Germinal center (tissue), 1 donor: ENCODE measurements around the gene RWDD4.

ENCODE experiments used
- DNase-seq: peaks from one replicate; pipeline ENCODE4 v3.0.0; 2012; ENCODE audit warnings: mixed read lengths, low spot score

The RWDD4 gene

DNA sequence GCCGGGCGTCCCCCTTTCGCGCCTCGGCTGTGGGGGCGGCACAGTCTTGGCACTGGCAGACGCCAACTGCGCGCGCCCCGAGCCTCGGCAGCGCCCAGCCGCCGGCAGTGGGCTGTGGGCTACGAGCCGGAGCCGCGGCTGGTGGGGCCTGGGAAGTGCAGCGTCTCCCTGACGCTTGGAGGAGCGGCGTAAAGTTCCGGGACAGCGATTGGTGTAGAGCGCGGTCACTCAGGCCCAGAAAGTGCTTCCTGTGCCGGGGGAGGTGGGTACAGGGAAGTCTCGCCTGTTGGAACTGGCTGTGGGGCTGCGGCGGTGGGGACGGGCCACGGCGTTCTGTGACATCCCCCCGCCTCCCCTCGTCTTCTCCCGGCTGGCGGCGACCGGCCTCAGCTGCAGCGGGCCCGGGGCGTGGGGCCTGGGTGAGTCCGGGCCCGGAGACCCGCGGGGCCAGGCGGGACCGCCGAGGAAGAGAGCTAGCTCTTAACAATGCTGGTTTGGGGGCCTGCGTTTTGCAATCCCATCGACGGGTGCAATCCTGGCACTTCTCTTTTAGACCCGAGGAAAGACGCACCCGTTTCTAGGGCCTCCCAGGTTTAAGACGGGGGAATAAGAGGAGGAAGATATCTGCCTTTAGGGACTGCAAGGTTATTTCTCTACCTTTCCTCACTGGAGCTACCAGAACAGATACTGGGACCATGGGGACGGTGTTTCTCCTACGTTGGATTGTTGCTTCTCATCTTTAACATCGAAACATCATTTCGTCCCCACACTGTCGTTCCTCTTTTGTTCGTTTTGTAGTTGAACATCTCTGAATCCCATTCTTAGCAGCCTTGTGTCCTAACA is at the start of gene RWDD4, which contains the start of gene TRAPPC11:
RWDD4 (minus strand) TSS at position 157 of the 843 bp plus-strand sequence. CDS start 233 bp downstream, outside the sequence.
TRAPPC11 (plus strand) TSS at position 265 of the 843 bp plus-strand sequence. CDS start 4,575 bp downstream, outside the sequence.
- peak; percentile 98 for DNase-seq

DNA sequence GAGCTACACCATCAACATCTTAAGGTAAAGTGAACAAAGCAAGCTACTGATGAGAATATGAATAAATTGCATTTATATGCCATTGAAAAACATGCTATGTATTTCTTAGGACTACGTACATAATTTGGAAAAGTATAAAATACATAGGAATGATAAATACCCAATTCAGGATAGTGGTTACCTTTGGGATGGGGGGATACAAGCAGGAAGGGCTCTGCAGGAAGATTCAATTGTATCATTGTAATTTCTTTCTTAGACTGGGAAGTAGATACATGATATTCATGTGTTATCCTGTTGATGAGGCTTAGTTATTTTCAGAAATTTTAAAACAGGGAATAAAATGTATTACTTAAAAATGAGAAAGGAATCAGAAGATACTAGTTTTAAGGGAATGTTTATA is 43.5 kb upstream of the RWDD4 start:
- DNase-seq: no peak

DNA sequence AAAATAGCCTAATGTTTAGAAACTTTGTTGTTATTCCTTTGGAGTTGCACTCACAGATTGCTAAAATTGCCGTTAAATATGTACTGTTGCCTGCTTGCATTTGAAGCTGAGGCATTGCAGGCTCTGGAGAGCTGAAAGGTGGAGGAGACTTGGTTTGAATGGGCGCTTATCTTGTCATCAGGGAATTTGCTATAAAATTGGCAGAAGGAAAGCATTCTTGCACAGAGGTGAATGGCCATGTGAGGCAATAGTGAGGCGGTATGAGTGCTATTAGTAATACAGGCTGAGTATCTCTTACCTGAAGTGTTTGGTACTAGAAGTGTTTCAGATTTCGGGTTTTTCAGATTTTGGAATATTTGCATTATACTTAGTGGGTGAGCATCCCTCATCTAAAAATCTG is 41.4 kb upstream of the RWDD4 start:
- DNase-seq: no peak

GRCh38 chr4:183698909-183699308 is 39.9 kb upstream of the RWDD4 start:
- no peak for DNase-seq

DNA sequence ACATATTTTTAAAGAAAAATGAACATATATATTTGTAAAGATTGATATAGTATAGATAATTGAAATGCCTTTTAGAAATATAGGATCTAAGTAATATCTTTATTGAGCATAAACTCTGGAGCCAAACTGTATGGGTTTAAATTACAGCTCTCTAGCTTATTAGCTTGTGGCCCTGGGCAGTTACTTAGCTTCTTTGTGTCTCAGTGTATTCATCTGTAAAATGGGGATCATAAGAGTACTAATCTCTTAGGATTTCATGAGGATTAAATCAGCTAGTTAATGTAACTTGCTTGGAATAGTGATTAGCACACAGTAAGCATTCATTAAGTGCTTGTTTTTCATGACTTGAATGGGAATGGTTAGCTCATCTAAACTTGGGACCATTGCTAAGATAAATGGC is 32.9 kb upstream of the RWDD4 start:
- no peak for DNase-seq

DNA sequence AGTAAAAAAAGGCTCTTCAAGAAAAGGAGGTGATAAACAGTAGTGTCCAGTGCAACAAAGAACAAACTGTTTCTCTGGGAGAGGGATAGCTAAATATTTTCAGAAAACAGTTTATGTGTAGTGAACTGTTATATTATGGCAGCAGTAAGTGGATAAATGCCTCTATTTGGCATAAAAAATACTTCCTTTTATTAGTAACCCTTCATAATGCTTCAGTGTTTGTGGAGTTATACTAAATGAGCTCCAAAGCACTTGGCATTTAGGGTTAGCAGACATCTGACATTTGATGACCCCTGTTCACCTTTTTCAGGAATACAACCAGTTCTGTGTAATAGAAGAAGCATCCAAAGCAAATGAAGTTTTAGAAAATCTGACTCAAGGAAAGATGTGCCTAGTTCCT is 32.0 kb upstream of the RWDD4 start:
- DNase-seq: no peak

DNA sequence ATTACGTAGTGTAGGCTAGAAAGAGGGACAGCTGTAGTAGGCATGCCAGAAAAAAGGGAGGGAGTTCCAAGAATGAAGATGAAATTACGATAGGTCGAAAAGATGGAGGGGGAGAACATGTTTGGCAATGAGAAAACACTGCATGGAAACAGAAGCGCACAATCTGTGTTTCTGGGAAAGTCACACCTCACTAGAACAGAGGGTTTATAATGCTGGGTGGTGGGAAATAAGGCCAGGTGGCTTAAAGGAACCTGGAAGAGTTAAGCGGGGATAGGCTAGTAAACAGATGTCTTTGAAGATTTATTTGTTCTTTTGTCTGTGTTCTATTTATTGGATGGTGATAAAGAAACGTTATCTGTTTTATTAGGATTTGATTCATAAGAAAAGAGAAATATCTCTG is 29.2 kb upstream of the RWDD4 start:
- no peak for DNase-seq

DNA sequence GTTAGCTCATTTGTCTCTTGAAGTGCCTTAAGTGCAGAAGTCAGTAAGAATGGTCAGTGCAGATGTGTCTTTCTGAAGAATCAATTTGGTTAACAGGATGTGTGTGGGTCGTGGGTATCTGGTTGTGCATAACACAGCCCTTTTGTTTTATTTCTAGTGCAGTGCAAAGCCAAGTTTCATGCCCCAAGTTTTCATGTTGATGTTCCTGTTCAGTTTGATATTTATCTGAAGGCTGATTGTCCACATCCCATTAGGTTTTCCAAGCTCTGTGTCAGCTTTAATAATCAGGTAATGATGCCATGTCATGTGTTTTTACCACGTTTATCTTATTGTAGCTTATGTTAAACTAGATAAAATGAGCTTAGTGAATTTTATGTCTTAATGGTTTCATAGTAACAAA is 27.5 kb upstream of the RWDD4 start:
- DNase-seq: no peak

DNA sequence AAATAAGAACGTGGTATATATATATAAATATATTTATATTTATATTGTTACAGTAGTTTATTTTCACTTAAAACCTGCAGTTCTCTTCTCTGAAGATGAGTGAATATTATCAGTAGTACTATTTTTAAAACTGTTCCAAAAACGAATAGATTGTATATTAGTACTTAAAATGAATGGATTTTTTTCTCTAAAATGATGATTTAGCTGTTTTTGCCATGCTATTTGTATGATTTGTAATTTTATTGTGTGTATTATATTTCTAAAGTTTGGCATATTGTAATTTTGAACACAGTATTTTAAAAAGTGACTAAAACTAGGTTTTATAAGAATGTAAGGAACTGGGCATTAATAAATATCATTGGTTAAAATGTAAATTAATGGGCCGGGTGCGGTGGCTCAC is 22.1 kb upstream of the RWDD4 start:
- no peak for DNase-seq

- no peak for DNase-seq
These were observed 16.6 kb upstream of the RWDD4 start for GRCh38 chr4:183675625-183676024.

DNA sequence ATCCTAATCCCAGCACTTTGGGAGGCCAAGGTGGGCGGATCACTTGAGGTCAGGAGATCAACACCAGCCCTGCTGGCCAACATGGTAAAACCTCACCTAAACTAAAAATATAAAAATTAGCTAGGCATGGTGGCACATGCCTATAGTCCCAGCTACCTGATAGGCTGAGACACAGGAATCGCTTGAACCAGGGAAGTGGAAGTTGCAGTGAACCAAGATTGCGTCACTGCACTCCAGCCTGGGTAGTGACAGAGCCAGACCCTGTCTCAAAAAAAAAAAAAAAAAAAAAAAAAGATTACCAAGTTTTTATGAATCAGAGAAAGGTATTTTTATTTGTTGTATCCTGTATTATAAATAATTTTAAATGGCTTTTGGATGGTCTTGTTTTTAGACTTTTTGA is 15.2 kb upstream of the RWDD4 start:
- no peak for DNase-seq

GRCh38 chr4:183670960-183671555 is 12.1 kb upstream of the RWDD4 start:
- DNase-seq: no peak

DNA sequence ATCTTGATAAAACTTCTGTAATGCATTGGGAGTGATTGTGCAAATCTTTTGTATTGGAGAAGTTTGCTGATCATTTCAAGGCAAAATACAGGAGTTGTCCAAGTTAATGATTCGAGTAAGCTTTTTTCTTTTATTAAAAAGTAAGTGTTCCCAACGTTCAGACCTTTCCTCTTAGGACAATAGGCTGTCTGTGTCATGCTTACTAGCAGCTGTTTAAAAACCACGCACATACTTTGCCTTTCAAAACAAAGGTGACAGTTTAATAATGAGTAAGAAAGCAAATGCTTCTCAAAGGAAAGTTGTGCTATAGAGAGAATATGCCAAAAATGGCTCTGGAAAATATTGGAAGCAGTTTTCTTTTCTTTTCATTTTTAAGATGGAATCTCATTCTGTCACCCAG is 11.3 kb upstream of the RWDD4 start:
- DNase-seq: no peak

DNA sequence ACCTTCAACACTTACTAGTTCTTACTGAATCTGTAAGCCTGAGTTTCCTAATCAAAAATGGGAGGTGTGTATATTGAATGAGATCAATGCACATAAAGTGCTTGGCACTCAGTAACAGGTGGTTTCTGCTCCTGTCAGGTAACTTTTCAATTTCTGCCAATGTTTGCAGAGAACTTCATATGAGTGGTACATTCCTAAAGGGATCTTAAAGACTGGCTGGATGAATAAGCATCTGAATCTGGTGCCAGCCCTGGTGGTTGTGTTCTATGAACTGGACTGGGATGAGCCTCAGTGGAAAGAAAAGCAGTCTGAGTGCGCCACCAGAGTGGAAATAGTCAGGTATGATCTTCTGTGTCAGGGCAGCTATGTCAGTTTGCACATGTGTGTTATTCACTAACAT is 7.1 kb upstream of the RWDD4 start:
- DNase-seq: no peak

GRCh38 chr4:183659872-183660242 is 872 bp upstream of the RWDD4 start:
- no peak for DNase-seq

DNA sequence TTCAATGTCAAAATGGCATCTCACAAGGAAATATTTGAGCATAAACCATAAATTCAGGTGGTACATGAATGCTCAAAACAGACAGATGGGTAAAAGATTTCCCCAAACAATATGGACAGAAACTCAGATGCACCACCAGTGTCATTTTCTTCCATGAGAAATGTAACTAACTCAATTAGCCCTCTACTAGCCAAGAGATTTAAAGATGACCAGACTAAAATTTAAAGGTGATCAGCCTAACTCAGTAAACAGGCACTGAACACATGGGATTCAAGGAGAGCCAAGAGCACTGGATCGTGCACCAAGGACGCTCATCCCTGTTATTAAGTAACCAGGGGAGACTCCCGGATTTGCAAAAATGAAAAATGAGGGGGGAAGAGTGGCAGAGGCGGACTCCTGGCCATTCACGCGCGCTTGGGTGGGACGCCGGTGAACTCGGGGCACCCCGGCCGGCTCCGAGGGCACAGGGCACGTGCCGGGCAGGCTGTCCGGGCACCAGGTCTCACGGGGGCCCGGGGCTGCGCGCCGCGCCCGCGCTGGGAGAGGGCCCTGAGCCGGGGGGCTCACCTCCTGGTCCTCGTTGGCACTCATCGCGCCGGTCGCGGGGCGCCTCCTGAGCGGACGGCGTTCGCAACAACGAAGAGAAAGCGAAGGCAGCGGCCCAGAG is 490 bp downstream of the RWDD4 start:
- DNase-seq: peak; percentile 50

GRCh38 chr4:183657564-183657963 is 1.4 kb downstream of the RWDD4 start:
- DNase-seq: no peak

DNA sequence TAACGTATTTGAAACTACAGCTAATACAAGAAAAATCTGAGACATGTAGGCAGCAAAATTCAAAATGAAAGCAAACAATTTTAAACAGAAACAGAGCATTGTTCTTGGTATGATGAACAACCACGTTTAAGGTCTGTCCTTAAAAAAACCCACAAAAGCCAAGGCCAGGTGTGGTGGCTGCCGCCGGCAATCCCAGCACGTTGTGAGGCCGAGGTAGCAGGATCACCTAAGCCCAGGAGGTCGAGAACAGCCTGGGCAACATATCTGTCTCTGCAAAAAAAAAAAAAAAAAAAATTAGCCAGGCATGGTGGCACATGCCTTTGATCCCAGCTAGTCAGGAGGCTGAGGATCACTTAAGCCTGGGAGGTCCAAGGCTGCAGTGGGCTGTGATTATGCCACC is 13.7 kb downstream of the RWDD4 start:
- DNase-seq: no peak

DNA sequence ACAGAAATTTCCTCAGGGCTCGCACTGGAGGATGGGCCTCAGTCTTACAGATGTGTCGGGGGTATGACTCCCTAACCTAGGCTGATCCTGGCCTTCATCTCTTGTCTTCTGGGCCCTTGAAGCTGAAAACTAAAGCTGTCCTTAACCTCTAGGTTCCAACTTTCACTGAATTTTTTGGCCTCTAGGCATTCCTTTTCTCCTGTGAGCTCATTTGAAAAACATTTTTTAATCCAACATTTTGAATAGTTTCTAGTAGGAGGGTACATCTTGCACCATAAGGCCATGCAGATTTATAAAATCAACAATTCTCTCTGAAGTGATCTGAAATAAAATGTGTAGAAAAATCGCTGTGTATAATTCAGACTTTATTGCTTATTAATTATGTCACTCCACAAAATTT is 19.7 kb downstream of the RWDD4 start:
- DNase-seq: no peak

GRCh38 chr4:183638436-183638835 is 20.5 kb downstream of the RWDD4 start:
- DNase-seq: no peak

DNA sequence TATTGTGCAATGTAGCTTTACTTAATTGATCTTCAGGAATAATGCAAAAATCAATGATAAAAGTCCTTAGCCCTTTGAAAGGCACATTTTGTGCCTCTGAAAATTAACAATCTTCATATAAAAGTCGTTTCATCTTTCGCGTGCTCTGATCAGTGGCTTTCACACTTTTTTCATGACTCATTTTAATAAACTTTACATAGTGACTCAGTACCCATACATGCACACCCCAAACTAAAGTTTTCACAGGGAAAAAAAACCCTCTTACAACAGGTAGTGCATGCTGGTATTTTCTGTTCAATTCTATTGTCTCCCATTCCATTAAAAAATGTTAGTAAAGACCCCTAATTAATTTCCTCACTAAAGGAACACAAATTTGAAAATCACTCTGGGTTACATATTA is 21.5 kb downstream of the RWDD4 start:
- DNase-seq: no peak

DNA sequence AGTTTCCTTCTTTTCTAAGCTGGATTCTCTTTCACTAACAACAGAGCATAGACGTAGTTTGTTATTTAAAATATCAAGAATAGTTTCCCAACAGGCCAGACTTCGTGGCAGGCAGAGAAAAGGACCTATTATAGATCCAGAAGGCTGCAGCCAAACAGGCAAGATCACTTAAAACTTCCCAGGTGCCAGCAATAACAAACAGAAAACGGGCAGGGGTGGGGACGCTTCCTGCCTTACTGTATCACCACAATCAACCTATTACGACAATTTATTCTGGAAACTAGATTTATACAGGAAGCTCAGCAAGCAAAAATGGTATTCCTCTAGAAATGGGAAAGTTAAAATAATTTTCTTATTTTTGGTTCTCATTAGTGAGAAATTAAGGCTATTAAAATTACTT is 22.1 kb downstream of the RWDD4 start:
- DNase-seq: no peak

DNA sequence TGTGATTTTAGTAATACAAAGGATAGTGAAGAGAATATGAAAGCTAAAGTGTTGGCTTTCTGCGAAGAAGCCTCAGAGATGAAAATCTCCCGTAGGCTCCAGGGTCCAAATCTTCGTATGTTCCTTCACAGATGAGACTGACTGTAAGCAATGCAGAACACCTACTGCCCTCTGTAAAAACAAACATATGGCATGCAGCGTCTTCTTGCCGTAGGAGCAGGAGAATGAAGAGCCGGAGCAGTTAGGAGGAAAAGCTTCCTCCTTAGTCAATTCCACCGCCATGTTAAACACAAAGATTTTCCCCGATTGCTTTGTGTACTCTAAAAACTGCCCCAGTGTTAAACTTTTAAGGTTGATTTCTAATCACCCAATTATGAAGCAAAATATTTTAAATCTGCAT is 22.5 kb downstream of the RWDD4 start:
- DNase-seq: no peak
